KOPT-K1 (cell line): Measurements from ENCODE around the gene RHOBTB3.
"Not testable (repeated sequence)": the region's sequence is repeated elsewhere in the genome, so short reads cannot be mapped to it uniquely, and the experiment has no call there.

Source experiments
- H3K27ac ChIP-seq: fragments of 200-600 bp; sonication (generic); 2 replicates; pipeline ENCODE4 v1.5.1; 2016; ENCODE audit warnings: antibody characterized with exemption, mild to moderate bottlenecking, low read depth, low read length; ENCODE audit not compliant: poor library complexity, severe bottlenecking
- H3K36me3 ChIP-seq: fragments of 200-600 bp; sonication (generic); 2 replicates; pipeline ENCODE4 v1.5.1; 2017; ENCODE audit warnings: antibody characterized with exemption, mild to moderate bottlenecking, low read length, moderate library complexity; ENCODE audit not compliant: insufficient read depth
- H3K9me3 ChIP-seq: fragments of 200-600 bp; sonication (generic); 2 replicates; pipeline ENCODE4 v1.5.1; 2017; ENCODE audit warnings: antibody characterized with exemption, low read length, mild to moderate bottlenecking; ENCODE audit not compliant: insufficient read depth, poor library complexity, severe bottlenecking

The RHOBTB3 gene

DNA sequence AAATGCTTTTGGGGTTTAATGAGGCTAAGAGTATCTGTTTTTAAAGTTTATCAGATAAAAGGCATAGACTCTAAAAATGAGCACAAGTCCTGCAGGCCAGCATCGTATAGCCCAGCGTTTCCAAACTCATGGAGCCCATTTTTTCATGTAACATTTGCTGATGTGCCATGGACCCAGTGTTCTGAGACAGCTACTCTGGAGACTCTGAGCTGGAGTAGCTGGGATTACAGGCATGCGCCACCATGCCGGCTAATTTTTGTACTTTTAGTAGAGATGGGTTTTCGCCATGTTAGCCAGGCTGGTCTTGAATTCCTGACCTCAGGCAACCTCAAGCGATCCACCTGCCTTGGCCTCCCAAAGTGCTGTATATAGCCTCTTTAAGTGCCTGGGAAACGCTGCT is 75.6 kb downstream of the RHOBTB3 start:
- Histone ChIP-seq H3K36me3 (no peaks in the 10 kb centered on the region), H3K27ac (no peak overlapping the region), H3K9me3 (peaks cover 4% of the 10 kb centered on the region)

DNA sequence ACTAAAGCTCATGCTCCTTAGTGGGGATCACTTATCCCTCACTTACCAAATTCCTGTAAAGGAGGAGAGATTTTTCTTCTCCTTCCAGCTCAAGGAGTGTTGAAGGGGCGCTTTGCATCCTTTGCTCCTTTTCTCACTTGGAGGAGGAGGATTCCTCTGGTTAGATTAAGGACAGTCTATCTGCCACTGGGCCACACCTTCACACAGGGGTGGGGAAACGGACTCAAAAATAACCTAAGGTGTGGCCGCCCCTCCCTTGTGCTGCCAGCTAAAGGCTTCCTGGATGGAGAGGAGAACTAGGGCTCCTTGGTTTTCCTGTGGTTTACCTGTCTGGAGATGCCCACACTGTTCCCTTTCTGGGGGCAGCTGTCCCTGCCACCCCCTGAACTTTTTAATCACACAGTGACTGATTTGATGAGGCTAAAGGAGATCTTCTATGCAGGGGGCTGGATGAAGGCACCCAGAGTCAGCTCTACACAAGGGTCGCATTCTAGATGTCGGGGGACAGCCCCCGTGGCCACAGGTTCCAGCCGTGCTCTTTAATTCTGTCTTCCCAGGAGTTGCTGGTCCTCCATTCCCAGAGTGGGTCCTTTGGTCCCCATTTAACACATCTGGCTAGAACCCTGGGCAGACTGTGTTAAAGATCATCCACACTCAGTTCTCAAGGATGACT is 77.0 kb downstream of the RHOBTB3 start:
- Histone ChIP-seq H3K36me3 (peaks cover 3% of the 10 kb centered on the region; the same call in 1 of the 2 replicates), H3K9me3 (peaks cover 4% of the 10 kb centered on the region), H3K27ac (peak overlapping the region; percentile 80)

DNA sequence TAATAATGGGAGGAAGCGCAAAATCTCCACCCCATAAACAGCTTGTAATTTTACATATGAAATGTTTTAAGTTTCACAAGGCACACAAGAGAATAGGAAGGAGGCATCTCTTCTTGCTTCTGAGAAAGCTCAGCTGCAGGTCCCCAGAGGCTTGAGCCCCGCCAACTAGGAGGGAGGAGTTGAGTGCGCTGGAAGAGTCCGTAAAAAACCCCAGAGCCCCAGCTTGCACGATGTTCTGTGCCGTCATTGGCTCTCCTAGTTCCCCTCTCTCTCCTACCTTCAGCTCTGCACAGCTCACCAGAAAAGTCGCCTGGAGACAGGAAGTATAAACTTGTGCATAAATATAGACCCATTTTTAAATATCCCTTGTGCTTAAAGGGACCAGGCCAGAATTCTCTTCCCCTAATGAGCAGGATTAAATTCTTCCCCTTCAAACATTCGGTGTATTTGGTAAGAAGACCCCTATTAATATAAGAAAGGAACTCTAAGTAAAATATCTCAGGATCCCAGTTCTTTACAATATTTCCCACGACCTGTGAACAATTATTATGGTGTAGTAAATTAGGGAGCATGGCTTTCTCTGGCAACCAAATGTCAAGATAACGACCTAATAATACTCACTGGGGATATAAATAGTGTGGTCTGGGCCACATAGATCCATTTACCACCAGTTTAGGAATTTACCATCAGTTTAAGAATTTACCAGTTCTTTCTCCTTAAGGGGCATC is 77.7 kb downstream of the RHOBTB3 start:
- H3K9me3 ChIP-seq, result peaks cover 4% of the 10 kb centered on the region
- H3K27ac ChIP-seq, result peak overlapping the region; percentile 80
- H3K36me3 ChIP-seq, result peaks cover 10% of the 10 kb centered on the region

DNA sequence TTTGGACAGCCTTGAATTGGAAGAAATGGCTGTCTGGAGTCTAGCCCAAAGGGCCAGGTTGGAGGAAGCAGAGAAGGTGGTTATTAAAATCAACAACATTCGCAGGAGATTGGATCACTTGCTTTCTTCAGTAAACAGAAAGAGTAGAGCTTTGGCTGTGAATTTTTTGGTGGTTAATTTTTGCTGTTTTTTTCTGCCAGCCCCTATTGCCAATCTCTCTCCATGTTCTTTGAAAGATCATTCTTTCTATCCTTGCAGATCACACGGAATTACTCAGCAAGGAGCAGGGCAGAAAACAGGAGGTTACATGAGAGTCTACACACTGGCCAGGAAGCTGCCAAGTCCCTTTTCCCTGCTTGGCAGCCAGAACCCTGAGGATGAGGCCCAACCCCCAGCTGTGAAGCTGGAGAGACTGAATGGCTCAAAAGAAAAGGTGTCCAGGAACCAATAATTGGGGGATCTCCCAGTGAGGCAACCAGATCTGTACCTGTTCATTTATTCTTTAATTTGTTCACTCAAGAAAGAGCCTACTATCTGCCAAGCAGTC is 78.4 kb downstream of the RHOBTB3 start:
- peaks cover 16% of the 10 kb centered on the region for H3K36me3 ChIP-seq
- H3K27ac ChIP-seq, result peak overlapping the region; percentile 80
- H3K9me3 ChIP-seq, result peaks cover 4% of the 10 kb centered on the region

DNA sequence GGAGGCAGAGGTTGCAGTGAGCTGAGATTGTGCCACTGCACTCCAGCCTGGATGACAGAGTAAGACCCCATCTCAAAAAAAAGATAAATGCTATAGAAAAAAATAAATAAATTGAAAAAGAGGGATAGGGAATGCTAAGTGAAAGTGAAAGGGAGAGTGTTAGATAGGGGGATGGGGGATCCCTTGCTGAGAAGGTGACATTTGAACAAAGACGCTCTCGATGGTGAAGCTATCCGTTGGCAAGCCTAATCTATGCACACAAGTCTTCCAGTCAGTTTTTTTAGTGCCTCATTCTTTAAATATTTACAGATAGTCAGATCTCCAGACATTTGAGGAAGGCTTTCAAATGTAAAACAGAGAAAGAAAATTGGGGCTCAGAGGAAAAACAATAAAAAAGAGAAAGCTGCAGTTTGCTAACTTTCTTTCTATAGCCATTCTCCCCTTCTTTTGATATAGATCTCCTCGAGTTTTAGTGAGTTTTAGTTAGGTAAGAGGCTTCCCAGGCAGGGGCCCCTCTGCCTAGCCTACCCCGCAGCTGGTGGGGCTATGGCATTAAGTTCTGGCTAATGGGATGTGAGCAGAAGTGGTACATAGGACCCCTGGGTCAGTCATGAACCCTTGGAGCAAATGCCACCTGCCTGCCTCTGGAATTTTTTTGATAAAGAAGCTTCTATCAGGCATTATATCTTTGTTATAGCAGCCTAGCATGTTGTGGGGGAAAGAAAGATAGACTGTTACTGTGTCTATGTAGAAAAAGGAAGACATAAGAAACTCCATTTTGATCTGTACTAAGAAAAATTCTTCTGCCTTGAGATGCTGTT is 79.4 kb downstream of the RHOBTB3 start:
- peaks cover 26% of the 10 kb centered on the region for H3K36me3 ChIP-seq
- H3K27ac ChIP-seq, result peak overlapping the region; percentile 80
- no peaks in the 10 kb centered on the region for H3K9me3 ChIP-seq

DNA sequence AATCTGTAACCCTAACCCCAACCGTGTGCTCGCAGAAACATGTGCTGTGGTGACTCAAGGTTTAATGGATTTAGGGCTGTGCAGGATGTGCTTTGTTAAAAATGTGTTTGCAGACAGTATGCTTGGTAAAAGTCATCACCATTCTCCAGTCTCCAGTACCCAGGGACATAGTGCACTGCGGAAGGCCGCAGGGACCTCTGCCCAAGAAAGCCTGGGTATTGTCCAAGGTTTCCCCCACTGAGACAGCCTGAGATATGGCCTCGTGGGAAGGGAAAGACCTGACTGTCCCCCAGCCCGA is 79.9 kb downstream of the RHOBTB3 start:
- not testable (repeated sequence) for H3K9me3 ChIP-seq
- H3K36me3 ChIP-seq, result peaks cover 32% of the 10 kb centered on the region
- peak overlapping the region; percentile 80 for H3K27ac ChIP-seq

- Histone ChIP-seq H3K36me3 (peaks cover 37% of the 10 kb centered on the region), H3K27ac (peak overlapping the region; percentile 80)
- H3K9me3 ChIP-seq, result not testable (repeated sequence)
Observed at GRCh38 chr5:95811461-95812073, 80.4 kb downstream of the RHOBTB3 start.

- Histone ChIP-seq H3K9me3 (no peaks in the 10 kb centered on the region), H3K36me3 (peaks cover 42% of the 10 kb centered on the region), H3K27ac (peak overlapping the region; percentile 80)
Observed at GRCh38 chr5:95812074-95812471, 80.9 kb downstream of the RHOBTB3 start.

- H3K27ac ChIP-seq, H3K9me3 ChIP-seq: not testable (repeated sequence)
- peaks cover 51% of the 10 kb centered on the region for H3K36me3 ChIP-seq
Observed at GRCh38 chr5:95813035-95813434, 81.9 kb downstream of the RHOBTB3 start.

DNA sequence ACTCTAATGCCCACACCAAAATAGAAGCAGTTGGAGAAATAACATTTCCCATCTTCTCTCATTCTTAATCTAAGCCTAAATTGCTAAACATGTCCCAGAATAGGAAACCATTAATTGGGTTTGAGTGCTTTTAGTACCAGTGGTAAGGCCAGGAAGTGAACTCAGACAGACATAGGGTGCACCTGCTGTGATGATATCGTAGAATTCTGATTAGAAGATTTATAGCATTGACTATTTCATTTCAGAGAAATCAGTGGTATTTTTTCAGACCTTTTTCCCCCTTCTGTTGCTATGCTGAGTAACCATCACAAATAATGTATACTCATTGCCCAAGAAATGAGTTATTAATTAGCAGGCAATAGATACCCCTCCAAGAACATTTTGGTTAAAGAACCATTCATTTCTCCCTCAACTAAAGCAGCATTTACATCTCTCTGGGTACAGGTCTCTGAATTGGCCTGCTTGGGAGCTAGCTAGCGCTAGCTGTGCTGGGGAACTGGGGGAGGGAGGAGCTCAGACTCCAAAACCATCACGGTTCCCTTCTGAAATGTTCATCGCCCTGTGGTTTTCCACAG is 84.1 kb downstream of the RHOBTB3 start:
- Histone ChIP-seq H3K27ac (peak overlapping the region; percentile 24), H3K36me3 (peaks cover 61% of the 10 kb centered on the region), H3K9me3 (no peaks in the 10 kb centered on the region)

- Histone ChIP-seq H3K9me3 (no peaks in the 10 kb centered on the region), H3K27ac (no peak overlapping the region), H3K36me3 (peaks cover 61% of the 10 kb centered on the region)
Observed at GRCh38 chr5:95816341-95816740, 85.2 kb downstream of the RHOBTB3 start.

DNA sequence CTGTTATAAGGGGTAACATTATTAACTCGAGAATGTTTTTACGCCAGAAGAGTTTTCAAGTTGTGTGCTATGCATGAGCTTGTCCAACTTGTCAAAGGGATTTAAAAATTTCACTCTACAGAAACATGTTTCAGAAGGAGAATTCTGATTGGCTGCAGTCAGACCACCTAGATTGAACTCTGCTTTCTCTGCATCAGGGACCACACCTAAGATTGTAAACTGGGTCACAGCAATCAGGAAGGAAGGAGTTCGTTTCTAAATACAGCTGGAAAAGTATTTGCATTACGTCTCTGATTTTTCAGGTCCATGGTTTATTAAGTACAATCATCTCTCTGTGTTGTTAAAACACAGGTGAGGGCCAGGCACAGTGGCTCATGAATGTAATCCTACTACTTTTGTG is 85.6 kb downstream of the RHOBTB3 start:
- Histone ChIP-seq H3K9me3 (no peaks in the 10 kb centered on the region), H3K27ac (no peak overlapping the region), H3K36me3 (peaks cover 61% of the 10 kb centered on the region)

DNA sequence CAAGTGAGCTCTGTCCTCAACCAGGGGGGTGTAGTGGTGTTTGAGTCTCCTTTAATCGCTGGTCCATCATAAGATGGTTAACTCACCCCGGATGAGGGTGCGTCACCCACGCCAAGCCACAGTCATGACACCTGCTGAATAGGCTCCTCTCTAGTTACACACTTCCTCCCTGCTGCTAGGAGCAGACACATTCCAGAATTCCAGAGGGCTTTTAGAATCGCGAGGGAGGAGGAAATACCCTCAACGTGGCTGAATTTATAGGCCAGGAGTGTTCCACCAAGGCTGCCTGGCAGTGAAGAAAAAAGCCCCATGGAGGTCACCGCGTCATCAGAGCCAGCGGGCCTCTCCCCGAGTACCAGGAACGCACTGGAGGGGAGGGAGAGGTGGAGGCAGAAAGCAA is 86.3 kb downstream of the RHOBTB3 start:
- no peak overlapping the region for H3K27ac ChIP-seq
- H3K36me3 ChIP-seq, result peaks cover 61% of the 10 kb centered on the region
- H3K9me3 ChIP-seq, result no peaks in the 10 kb centered on the region

- H3K27ac ChIP-seq, result peak overlapping the region; percentile 8
Observed at GRCh38 chr5:95818181-95819147, 87.3 kb downstream of the RHOBTB3 start.

More at GRCh38 chr5:95818181-95819147, 87.3 kb downstream of the RHOBTB3 start:
- H3K9me3 ChIP-seq, result no peaks in the 10 kb centered on the region
- H3K36me3 ChIP-seq, result peaks cover 55% of the 10 kb centered on the region
